Renal cortical epithelial cell (primary cell): ENCODE results near the gene BST1. TPM values are rescaled to one million over a fixed set of nuclear protein-coding genes. Genes with fewer than 3 reads are reported as not detected.
A peak's percentile ranks its signal among the peaks of the same experiment; 100 is the strongest.

Experiments used
- DNase-seq: peaks from one replicate; pipeline ENCODE4 v3.0.0-alpha.2; 2011; ENCODE audit warnings: low read depth
- total RNA-seq: library from RNA; depleted of rRNA; stranded (reverse); fragments of >200 nt; gene quantifications from 2 replicates; pipeline ENCODE4 v1.2.3, GENCODE V29; 2014

The BST1 gene
- total RNA-seq, result 0.70 and 8.7 TPM in 2 replicates

GRCh38 chr4:15702941-15703403, at the start of gene BST1:
Gene BST1, plus strand, starts transcription at chr4:15703065. Its CDS starts 80 bp downstream, at chr4:15703145.
- no peak for DNase-seq

GRCh38 chr4:15653420-15653819, 49.4 kb upstream of the BST1 start:
- no peak for DNase-seq

- peak; percentile 46 for DNase-seq
These were observed 48.8 kb upstream of the BST1 start for GRCh38 chr4:15653864-15654592.

GRCh38 chr4:15654593-15655222, 48.2 kb upstream of the BST1 start:
- DNase-seq, result no peak

GRCh38 chr4:15655223-15656037, 47.4 kb upstream of the BST1 start, which contains the start of gene FBXL5:
Gene FBXL5, minus strand, starts transcription at chr4:15655357. Its CDS starts 70 bp downstream, at chr4:15655287.
- no peak for DNase-seq

- peak; percentile 57 for DNase-seq
These were observed 46.8 kb upstream of the BST1 start for GRCh38 chr4:15656038-15656470.

GRCh38 chr4:15657366-15657765, 45.5 kb upstream of the BST1 start:
- DNase-seq, result no peak

- no peak for DNase-seq
These were observed 44.6 kb upstream of the BST1 start for GRCh38 chr4:15658136-15658770.

GRCh38 chr4:15658781-15659180, 44.1 kb upstream of the BST1 start:
- DNase-seq, result no peak

GRCh38 chr4:15659768-15660570, 42.9 kb upstream of the BST1 start:
- DNase-seq, result peak; percentile 88

- peak; percentile 87 for DNase-seq
These were observed 37.0 kb upstream of the BST1 start for GRCh38 chr4:15665753-15666365.

- DNase-seq, result no peak
These were observed 35.9 kb upstream of the BST1 start for GRCh38 chr4:15667006-15667405.

- DNase-seq, result no peak
These were observed 34.1 kb upstream of the BST1 start for GRCh38 chr4:15668566-15669435.

GRCh38 chr4:15670576-15670975, 32.3 kb upstream of the BST1 start:
- DNase-seq, result no peak

GRCh38 chr4:15672101-15672500, 30.8 kb upstream of the BST1 start:
- no peak for DNase-seq

- DNase-seq, result no peak
These were observed 29.5 kb upstream of the BST1 start for GRCh38 chr4:15673337-15673736.

GRCh38 chr4:15674046-15674445, 28.8 kb upstream of the BST1 start:
- DNase-seq, result no peak

GRCh38 chr4:15674926-15675325, 27.9 kb upstream of the BST1 start:
- peak; percentile 79 for DNase-seq

GRCh38 chr4:15675356-15675755, 27.5 kb upstream of the BST1 start:
- no peak for DNase-seq

GRCh38 chr4:15676039-15676438, 26.8 kb upstream of the BST1 start:
- DNase-seq, result no peak
